ENCODE results near the gene LCOR.

LCOR gene

GRCh38 chr10:96891840-96892239 lies 59.7 kb downstream of the LCOR start:
- Histone ChIP-seq H3K27me3 (no peaks in the 10 kb centered on the region), H3K9me3 (no peaks in the 10 kb centered on the region), H3K4me1 (ENCODE audit: control insufficient read depth in 1 of 2, insufficient read depth in 1 of 2, low read depth in 1 of 2, low read length in 1 of 2) (peaks cover 24 to 30% of the 10 kb centered on the region in 2 experiments), H3K4me3 (ENCODE audit: low read depth in 1 of 2, low read length in 1 of 2) (no peak overlapping the region), H3K27ac (peak overlapping the region; percentile 20), H3K36me3 (peaks cover under 1% of the 10 kb centered on the region)
- TF ChIP-seq CTCF (IDR thresholded peaks at IDR 0.05): no peak

- H3K4me1 ChIP-seq (ENCODE audit: control insufficient read depth in 1 of 2, insufficient read depth in 1 of 2, low read depth in 1 of 2, low read length in 1 of 2): peaks cover 4 to 11% of the 10 kb centered on the region in 2 experiments
- no peaks in the 10 kb centered on the region for H3K9me3 ChIP-seq
- no peaks in the 10 kb centered on the region for H3K36me3 ChIP-seq
- TF ChIP-seq CTCF (IDR thresholded peaks at IDR 0.05): no peak
- H3K27ac ChIP-seq: no peak overlapping the region
- H3K4me3 ChIP-seq (ENCODE audit: low read depth in 1 of 2, low read length in 1 of 2): no peak overlapping the region
- H3K27me3 ChIP-seq: no peaks in the 10 kb centered on the region
Observed at GRCh38 chr10:96895662-96896424, 63.7 kb downstream of the LCOR start.

GRCh38 chr10:96896884-96897589 lies 64.9 kb downstream of the LCOR start:
- H3K4me3 ChIP-seq (ENCODE audit: low read depth in 1 of 2, low read length in 1 of 2): no peak overlapping the region
- no peaks in the 10 kb centered on the region for H3K36me3 ChIP-seq
- no peak for TF ChIP-seq CTCF (IDR thresholded peaks at IDR 0.05)
- H3K27me3 ChIP-seq: no peaks in the 10 kb centered on the region
- H3K9me3 ChIP-seq: no peaks in the 10 kb centered on the region
- H3K4me1 ChIP-seq (ENCODE audit: control insufficient read depth in 1 of 2, insufficient read depth in 1 of 2, low read depth in 1 of 2, low read length in 1 of 2): peaks cover 11 to 16% of the 10 kb centered on the region in 2 experiments
- no peak overlapping the region for H3K27ac ChIP-seq

GRCh38 chr10:96902117-96902516 lies 70.0 kb downstream of the LCOR start:
- Histone ChIP-seq H3K27ac (peak overlapping the region; percentile 76), H3K36me3 (no peaks in the 10 kb centered on the region), H3K27me3 (no peaks in the 10 kb centered on the region), H3K4me1 (ENCODE audit: control insufficient read depth in 1 of 2, insufficient read depth in 1 of 2, low read depth in 1 of 2, low read length in 1 of 2) (peaks cover 34 to 54% of the 10 kb centered on the region in 2 experiments), H3K9me3 (no peaks in the 10 kb centered on the region), H3K4me3 (ENCODE audit: low read depth in 1 of 2, low read length in 1 of 2) (peak overlapping the region in 1 of 2 experiments; percentile 26)
- no peak for TF ChIP-seq CTCF (IDR thresholded peaks at IDR 0.05)

GRCh38 chr10:96902731-96903358 lies 70.7 kb downstream of the LCOR start:
- H3K27me3 ChIP-seq: no peaks in the 10 kb centered on the region
- peak overlapping the region; percentile 76 for H3K27ac ChIP-seq
- H3K4me1 ChIP-seq (ENCODE audit: control insufficient read depth in 1 of 2, insufficient read depth in 1 of 2, low read depth in 1 of 2, low read length in 1 of 2): peaks cover 42 to 62% of the 10 kb centered on the region in 2 experiments
- no peak for TF ChIP-seq CTCF (IDR thresholded peaks at IDR 0.05)
- peak overlapping the region in 1 of 2 experiments; percentile 26 for H3K4me3 ChIP-seq (ENCODE audit: low read depth in 1 of 2, low read length in 1 of 2)
- no peaks in the 10 kb centered on the region for H3K9me3 ChIP-seq
- no peaks in the 10 kb centered on the region for H3K36me3 ChIP-seq
